WI38 (cell line): ENCODE measurements around the gene LGMN.
"Not testable (repeated sequence)": the region's sequence is repeated elsewhere in the genome, so short reads cannot be mapped to it uniquely, and the experiment has no call there.

Experiments
- H3K4me3 ChIP-seq: 2 replicates; pipeline ENCODE4 v1.5.1; 2011; ENCODE audit warnings: low read depth, mild to moderate bottlenecking, control low read depth, low read length
- TF ChIP-seq, protein P1 (sequence below): IDR thresholded peaks from 2 replicates; pipeline ENCODE4 v1.5.1; 2012; ENCODE audit warnings: low read depth, mild to moderate bottlenecking, control low read depth, low read length

The LGMN gene

GRCh38 chr14:92774572-92774971 lies 26.1 kb upstream of the LGMN start:
- no peak overlapping the region for H3K4me3 ChIP-seq
- TF ChIP-seq, protein P1, sequence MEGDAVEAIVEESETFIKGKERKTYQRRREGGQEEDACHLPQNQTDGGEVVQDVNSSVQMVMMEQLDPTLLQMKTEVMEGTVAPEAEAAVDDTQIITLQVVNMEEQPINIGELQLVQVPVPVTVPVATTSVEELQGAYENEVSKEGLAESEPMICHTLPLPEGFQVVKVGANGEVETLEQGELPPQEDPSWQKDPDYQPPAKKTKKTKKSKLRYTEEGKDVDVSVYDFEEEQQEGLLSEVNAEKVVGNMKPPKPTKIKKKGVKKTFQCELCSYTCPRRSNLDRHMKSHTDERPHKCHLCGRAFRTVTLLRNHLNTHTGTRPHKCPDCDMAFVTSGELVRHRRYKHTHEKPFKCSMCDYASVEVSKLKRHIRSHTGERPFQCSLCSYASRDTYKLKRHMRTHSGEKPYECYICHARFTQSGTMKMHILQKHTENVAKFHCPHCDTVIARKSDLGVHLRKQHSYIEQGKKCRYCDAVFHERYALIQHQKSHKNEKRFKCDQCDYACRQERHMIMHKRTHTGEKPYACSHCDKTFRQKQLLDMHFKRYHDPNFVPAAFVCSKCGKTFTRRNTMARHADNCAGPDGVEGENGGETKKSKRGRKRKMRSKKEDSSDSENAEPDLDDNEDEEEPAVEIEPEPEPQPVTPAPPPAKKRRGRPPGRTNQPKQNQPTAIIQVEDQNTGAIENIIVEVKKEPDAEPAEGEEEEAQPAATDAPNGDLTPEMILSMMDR, result no peak

DNA sequence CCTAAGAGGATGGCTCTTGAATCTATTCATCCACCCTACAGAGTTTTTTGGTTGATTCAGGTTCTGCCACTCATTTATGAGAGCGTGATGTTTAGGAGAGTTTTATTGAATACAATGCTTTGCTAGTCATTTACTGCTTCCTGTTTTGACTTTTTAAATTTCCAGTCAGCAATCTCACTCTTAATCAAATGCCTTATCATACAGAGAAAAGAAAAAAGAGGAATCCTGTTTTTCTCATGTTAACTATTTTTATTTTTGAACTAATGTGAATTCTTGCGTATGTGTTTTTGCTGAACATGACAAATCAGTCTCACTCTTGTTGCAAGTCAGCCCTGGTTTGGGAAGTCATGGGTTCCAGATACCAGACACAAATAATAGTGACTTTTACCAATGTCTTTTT lies 22.1 kb upstream of the LGMN start:
- H3K4me3 ChIP-seq, result no peak overlapping the region
- TF ChIP-seq, protein P1, result no peak

DNA sequence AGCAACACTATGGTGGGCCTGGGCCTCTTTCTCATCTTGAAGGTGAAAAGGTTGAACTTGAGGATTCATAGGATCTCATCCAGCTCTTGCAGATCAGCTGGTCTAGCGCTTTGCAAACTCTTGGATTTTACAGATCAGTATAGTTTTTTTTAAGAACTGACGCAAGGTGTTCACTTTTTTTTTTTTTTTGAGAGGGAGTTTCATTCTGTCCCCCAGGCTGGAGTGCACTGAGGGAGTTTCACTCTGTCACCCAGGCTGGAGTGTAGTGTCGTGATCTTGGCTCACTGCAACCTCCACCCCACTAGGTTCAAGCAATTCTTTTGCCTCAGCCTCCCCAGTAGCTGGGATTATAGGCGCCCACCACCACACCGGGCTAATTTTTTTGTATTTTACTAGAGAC lies 20.4 kb upstream of the LGMN start:
- no peak overlapping the region for H3K4me3 ChIP-seq
- TF ChIP-seq, protein P1, result no peak

GRCh38 chr14:92768236-92768635 lies 19.8 kb upstream of the LGMN start:
- not testable (repeated sequence) for H3K4me3 ChIP-seq

- not testable (repeated sequence) for H3K4me3 ChIP-seq
Measured at GRCh38 chr14:92763666-92764631, 15.5 kb upstream of the LGMN start.

DNA sequence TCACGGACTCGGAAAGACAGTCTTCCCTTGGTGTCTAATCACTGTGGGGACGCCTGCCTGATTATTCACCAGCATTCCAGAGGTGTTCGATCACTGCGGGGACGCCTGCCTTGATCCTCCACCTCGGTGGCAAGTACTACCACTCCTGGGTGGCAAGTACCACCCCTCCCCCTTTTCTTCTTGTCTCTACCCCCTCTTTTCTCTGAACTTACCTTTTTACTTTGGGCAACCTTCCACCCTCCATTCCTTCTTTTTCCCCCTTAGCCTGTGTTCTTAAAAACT lies 12.0 kb upstream of the LGMN start:
- no peak overlapping the region for H3K4me3 ChIP-seq
- TF ChIP-seq, protein P1, result no peak

GRCh38 chr14:92759679-92760523 lies 11.5 kb upstream of the LGMN start:
- H3K4me3 ChIP-seq, result no peak overlapping the region
- TF ChIP-seq, protein P1, result no peak

DNA sequence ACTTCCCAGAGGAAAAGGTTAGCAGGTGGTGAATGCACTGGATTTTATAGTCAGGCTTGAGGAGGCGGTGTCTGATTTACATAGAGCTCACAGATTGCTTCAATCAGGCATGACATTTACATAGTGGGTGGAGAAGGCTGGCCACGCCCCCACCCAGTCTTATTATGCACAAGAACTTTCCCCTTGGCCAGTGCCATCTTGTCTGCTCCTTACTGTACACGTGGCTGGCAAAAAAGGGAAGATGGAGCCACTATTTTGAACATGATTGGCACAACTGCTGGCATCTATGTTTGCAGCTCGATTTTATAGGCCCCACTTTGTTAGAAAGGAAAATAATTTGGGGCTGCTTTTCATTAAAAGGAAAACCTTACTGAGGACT lies 10.9 kb upstream of the LGMN start:
- no peak overlapping the region for H3K4me3 ChIP-seq
- TF ChIP-seq, protein P1, result no peak
